ENCODE measurements around the gene STBD1. TPM values are rescaled to one million over a fixed set of nuclear protein-coding genes. Genes with fewer than 3 reads are reported as not detected.
"Not testable (repeated sequence)": the region's sequence is repeated elsewhere in the genome, so short reads cannot be mapped to it uniquely, and the experiment has no call there.

STBD1 gene
- total RNA-seq, 1 experiment from 2014 or later, result 4.9 TPM

- ATAC-seq (no peak), DNase-seq (ENCODE audit: low read depth, low spot score) (no peak)
- ChIA-PET CTCF (interaction anchor here (0.6 kb wide), 1 partner anchor 13 kb away, joined by 3 read pairs; no protein-coding TSS in a partner anchor), POLR2A (interaction anchor here (0.7 kb wide), 1 partner anchor 604 kb away, joined by 23 read pairs; no protein-coding TSS in a partner anchor)
- TF ChIP-seq CTCF (IDR thresholded peaks at IDR 0.05), result no peak
- no peak for TF ChIP-seq REST (IDR thresholded peaks at IDR 0.05; ENCODE audit: insufficient read depth in 1 of 2, low read depth in 2 of 2, low read length in 1 of 2)
- TF ChIP-seq TCF7L2 (IDR thresholded peaks at IDR 0.05; ENCODE audit: low read depth, low read length), result no peak
- TF ChIP-seq SIN3A (IDR thresholded peaks at IDR 0.05; ENCODE audit: borderline replicate concordance, insufficient read depth, low read depth, low read length), result no peak
- no peak for TF ChIP-seq POLR2AphosphoS5 (IDR thresholded peaks at IDR 0.05; ENCODE audit: low read depth, low read length)
- in situ Hi-C loops (cut with HindIII; ENCODE audit: low pct_unique_long_range_greater_than_20kb, low sequenced_read_pairs), result no loop called here
- Histone ChIP-seq H3K27me3 (ENCODE audit: control insufficient read depth, insufficient read depth, low read length) (peaks cover 2% of the 10 kb centered on the region; the same call in 1 of the 2 replicates), H3K27ac (ENCODE audit: low read length) (no peak overlapping the region), H3K4me1 (ENCODE audit: control insufficient read depth, insufficient read depth, low read length) (no peaks in the 10 kb centered on the region), H3K9me3 (ENCODE audit: control insufficient read depth, insufficient read depth, low read depth, low read length) (no peaks in the 10 kb centered on the region), H3K36me3 (ENCODE audit: control insufficient read depth, insufficient read depth, low read length) (no peaks in the 10 kb centered on the region), H3K4me3 (ENCODE audit: low read depth in 2 of 2, low read length in 2 of 2) (no peak overlapping the region)
- intact Hi-C loops (cut with micrococcal nuclease; ENCODE audit: unreplicated experiment), result no loop called here
- no TSS peak for BruUV-seq (replicated peaks)
These were observed 48.3 kb downstream of the STBD1 start for GRCh38 chr4:76354517-76355473.

- Histone ChIP-seq H3K36me3 (ENCODE audit: control insufficient read depth, insufficient read depth, low read length) (no peaks in the 10 kb centered on the region), H3K4me1 (ENCODE audit: control insufficient read depth, insufficient read depth, low read length) (no peaks in the 10 kb centered on the region), H3K4me3 (ENCODE audit: low read depth in 2 of 2, low read length in 2 of 2) (no peak overlapping the region), H3K27ac (ENCODE audit: low read length) (no peak overlapping the region), H3K27me3 (ENCODE audit: control insufficient read depth, insufficient read depth, low read length) (peaks cover 2% of the 10 kb centered on the region; the same call in 1 of the 2 replicates), H3K9me3 (ENCODE audit: control insufficient read depth, insufficient read depth, low read depth, low read length) (no peaks in the 10 kb centered on the region)
- no peak for DNase-seq (ENCODE audit: low read depth, low spot score)
- no TSS peak for BruUV-seq (replicated peaks)
- no peak for TF ChIP-seq TCF7L2 (IDR thresholded peaks at IDR 0.05; ENCODE audit: low read depth, low read length)
- no peak for TF ChIP-seq SIN3A (IDR thresholded peaks at IDR 0.05; ENCODE audit: borderline replicate concordance, insufficient read depth, low read depth, low read length)
- no peak for TF ChIP-seq REST (IDR thresholded peaks at IDR 0.05; ENCODE audit: insufficient read depth in 1 of 2, low read depth in 2 of 2, low read length in 1 of 2)
- no peak for TF ChIP-seq CTCF (IDR thresholded peaks at IDR 0.05)
- no peak for TF ChIP-seq POLR2AphosphoS5 (IDR thresholded peaks at IDR 0.05; ENCODE audit: low read depth, low read length)
- ChIA-PET POLR2A (no interaction called here), CTCF (no interaction called here)
- intact Hi-C loops (cut with micrococcal nuclease; ENCODE audit: unreplicated experiment) (no loop called here), in situ Hi-C loops (cut with HindIII; ENCODE audit: low pct_unique_long_range_greater_than_20kb, low sequenced_read_pairs) (no loop called here)
- ATAC-seq, result no peak
These were observed 51.4 kb downstream of the STBD1 start for GRCh38 chr4:76357981-76358380.

- H3K27ac ChIP-seq (ENCODE audit: low read length); BruUV-seq (replicated peaks); DNase-seq (ENCODE audit: low read depth, low spot score); CTCF ChIA-PET; H3K4me3 ChIP-seq (ENCODE audit: low read depth in 2 of 2, low read length in 2 of 2); POLR2A ChIA-PET; intact Hi-C loops (cut with micrococcal nuclease; ENCODE audit: unreplicated experiment); H3K4me1 ChIP-seq (ENCODE audit: control insufficient read depth, insufficient read depth, low read length); H3K27me3 ChIP-seq (ENCODE audit: control insufficient read depth, insufficient read depth, low read length); H3K36me3 ChIP-seq (ENCODE audit: control insufficient read depth, insufficient read depth, low read length); ATAC-seq; in situ Hi-C loops (cut with HindIII; ENCODE audit: low pct_unique_long_range_greater_than_20kb, low sequenced_read_pairs); H3K9me3 ChIP-seq (ENCODE audit: control insufficient read depth, insufficient read depth, low read depth, low read length): not testable (repeated sequence)
These were observed 53.4 kb downstream of the STBD1 start for GRCh38 chr4:76359881-76360466.

All from Panc1 (cell line).